Activated CD4-positive, alpha-beta T cell treated with anti-CD3 and anti-CD28 coated beads, Interleukin-10, Interleukin-2, amounts not matched to agents 100 ng/mL and 50 ng/mL, durations not matched to agents 16 hours and 8 hours (primary cell): ENCODE results near the gene CCL4L2.
A peak's percentile ranks its signal among the peaks of the same experiment; 100 is the strongest.
"Not testable (repeated sequence)": the region's sequence is repeated elsewhere in the genome, so short reads cannot be mapped to it uniquely, and the experiment has no call there.

ENCODE experiments used
- DNase-seq: peaks from one replicate; pipeline ENCODE4 v3.0.0-alpha.2; 2020

CCL4L2 gene

GRCh38 chr17:36210439-36211211 is at the start of gene CCL4L2:
CCL4L2 (plus strand) TSS chr17:36211063.
- DNase-seq: not testable (repeated sequence)

- DNase-seq: not testable (repeated sequence)
Measured at GRCh38 chr17:36168836-36169235, 42.0 kb upstream of the CCL4L2 start.

- DNase-seq: not testable (repeated sequence)
Measured at GRCh38 chr17:36176536-36176935, 34.3 kb upstream of the CCL4L2 start, which contains the start of gene TBC1D3B. TBC1D3B (minus strand) TSS chr17:36176636; CDS start chr17:36175050, 1,586 bp downstream.

GRCh38 chr17:36181446-36182175 is 29.3 kb upstream of the CCL4L2 start:
- DNase-seq: not testable (repeated sequence)

- no peak for DNase-seq
Measured at GRCh38 chr17:36182176-36183000, 28.5 kb upstream of the CCL4L2 start.

GRCh38 chr17:36183001-36183971 is 27.6 kb upstream of the CCL4L2 start:
- DNase-seq: no peak

GRCh38 chr17:36184023-36184765 is 26.7 kb upstream of the CCL4L2 start:
- no peak for DNase-seq

- no peak for DNase-seq
Measured at GRCh38 chr17:36185416-36185815, 25.4 kb upstream of the CCL4L2 start.

GRCh38 chr17:36186810-36187763 is 23.8 kb upstream of the CCL4L2 start:
- DNase-seq: not testable (repeated sequence)

GRCh38 chr17:36187943-36188665 is 22.8 kb upstream of the CCL4L2 start:
- DNase-seq: not testable (repeated sequence)

GRCh38 chr17:36188891-36189306 is 22.0 kb upstream of the CCL4L2 start:
- peak; percentile 80 for DNase-seq

GRCh38 chr17:36189993-36190392 is 20.9 kb upstream of the CCL4L2 start:
- not testable (repeated sequence) for DNase-seq

GRCh38 chr17:36190549-36191330 is 20.1 kb upstream of the CCL4L2 start:
- not testable (repeated sequence) for DNase-seq

- DNase-seq: no peak
Measured at GRCh38 chr17:36193216-36193775, 17.6 kb upstream of the CCL4L2 start.

GRCh38 chr17:36194147-36194831 is 16.6 kb upstream of the CCL4L2 start:
- DNase-seq: not testable (repeated sequence)

- DNase-seq: not testable (repeated sequence)
Measured at GRCh38 chr17:36194832-36195433, 15.9 kb upstream of the CCL4L2 start.
